AG08396 (cell line): Measurements from ENCODE around the gene TBC1D22A.
"Not testable (repeated sequence)": the region's sequence is repeated elsewhere in the genome, so short reads cannot be mapped to it uniquely, and the experiment has no call there.

Experiments used
- DNase-seq: peaks from one replicate; pipeline ENCODE4 v3.0.0; 2012; ENCODE audit warnings: low spot score, mixed read lengths

Gene TBC1D22A

DNA sequence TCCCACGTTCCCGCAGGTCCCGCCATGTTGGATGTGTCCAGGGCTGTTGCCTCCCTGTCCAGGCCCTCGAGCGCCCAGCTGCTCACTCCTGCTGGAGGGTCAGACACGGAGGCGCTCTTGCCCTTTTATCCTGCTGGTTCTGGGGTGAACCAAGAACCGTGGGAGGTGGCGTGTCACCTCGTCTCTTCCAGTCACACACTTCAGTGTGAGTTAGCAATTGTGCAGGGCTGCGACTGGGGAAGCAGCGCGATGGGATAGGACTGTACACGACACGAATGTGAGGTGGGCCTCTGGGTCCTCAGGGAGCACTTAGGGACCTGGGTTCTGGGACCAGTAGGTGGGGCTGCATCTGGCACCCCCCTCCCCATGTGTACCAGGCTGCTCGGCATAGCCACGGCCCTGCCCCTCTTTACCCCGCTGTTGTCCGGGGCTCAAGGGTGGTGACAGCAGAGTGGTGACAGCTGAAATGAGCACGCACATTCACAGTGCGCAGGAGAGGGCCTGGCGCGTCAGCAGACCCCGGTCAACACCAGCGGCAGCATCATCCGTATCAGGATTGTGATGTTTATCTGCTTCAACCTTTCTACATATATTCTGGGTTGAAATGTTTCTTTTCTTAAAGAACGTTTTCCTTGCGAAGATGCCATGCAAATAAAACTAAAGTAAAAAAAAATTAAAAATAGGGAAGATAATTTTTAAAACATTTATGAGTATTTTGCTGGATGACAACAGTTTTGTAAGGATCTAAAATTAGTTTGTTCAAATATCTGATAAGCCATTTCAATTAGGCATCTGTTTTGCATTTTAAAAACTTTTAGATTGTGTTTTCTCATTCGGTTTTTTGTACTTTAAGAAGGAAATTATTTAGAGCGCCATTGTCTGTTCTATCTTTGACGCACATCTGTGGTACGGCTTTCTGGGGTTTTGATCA lies 210.7 kb downstream of the TBC1D22A start:
- no peak for DNase-seq

DNA sequence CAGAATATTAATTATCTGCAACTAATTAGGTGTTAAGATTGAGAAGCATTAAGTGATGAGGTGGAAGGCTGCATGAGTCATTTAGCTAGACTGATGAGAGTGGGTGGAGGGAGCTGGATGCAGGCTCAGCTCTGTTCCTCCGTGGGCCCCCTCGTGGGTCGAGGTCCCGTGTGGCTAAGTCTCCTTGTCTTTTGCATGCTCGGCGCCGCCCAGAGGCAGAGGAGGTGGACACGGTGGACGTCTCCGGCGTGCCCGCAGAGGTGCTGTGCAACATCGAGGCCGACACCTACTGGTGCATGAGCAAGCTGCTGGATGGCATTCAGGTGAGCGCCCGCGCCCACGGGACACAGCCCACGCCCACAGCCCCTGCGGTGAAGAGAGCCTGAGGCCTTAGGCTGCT lies 211.6 kb downstream of the TBC1D22A start:
- no peak for DNase-seq

DNA sequence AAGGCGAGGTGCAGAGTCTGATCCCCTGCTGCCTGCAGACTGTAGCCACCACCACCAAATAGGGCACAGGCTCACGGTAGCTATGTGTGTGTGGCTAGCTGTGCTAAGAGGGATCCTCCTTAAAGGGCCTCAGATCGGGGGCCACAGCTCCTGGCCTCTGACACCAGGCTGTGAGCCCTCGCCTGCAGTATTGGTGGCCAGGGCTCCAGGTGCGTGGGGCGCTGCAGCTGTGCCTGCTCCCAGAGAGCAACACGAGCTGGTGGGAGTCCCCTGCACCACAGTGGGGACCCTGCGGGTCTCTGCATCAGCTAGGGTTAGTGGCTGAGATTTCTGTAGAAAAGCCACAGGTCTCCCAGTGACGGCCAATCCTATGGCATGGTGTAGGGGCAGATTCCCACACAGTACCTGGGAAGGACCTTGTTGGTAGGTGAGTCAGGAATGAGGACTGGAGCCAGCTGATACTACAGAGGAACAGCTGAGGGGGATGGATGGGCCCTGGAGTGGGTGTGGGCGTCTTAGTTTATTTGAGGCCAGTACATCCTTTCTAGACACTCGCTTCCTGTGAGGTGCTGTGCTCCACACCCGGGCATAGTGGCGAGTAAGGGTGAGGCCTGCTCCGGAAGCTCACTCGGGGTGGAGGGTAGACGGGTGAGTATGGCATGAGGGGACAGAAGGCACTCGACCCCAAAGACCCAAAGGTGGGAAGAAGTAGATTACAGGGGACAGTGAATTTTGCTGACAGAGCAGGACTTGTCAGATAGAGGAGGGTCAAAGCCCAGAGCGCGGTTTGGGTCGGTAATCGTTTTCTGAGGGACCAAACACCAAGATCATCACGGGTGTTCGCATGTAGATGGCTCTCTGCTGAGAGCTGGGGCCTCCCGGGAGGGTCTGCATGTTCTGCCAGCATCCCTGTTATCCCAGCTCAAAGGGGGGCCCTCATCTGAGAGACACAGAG lies 212.5 kb downstream of the TBC1D22A start:
- no peak for DNase-seq

DNA sequence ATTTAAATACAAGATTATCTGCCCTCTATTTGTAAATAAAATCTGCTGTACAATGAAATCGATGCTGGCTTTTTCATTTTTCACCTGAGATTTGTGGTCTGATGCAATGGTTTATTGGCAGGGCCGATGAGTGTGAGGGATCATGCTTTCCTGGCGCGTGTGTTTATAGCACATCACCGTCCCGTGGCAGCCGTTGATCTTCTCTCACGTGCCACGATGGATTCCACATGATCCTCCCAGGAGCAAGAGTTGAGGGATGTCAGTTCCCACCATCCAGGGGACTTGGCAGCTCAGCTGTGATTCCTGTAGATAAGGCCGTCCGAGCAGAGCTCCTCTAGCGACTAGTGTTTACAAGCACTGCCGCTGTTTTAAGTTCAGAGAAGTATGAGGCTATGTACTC lies 213.7 kb downstream of the TBC1D22A start:
- DNase-seq, result no peak

GRCh38 chr22:46976598-46976997 lies 214.1 kb downstream of the TBC1D22A start:
- no peak for DNase-seq

DNA sequence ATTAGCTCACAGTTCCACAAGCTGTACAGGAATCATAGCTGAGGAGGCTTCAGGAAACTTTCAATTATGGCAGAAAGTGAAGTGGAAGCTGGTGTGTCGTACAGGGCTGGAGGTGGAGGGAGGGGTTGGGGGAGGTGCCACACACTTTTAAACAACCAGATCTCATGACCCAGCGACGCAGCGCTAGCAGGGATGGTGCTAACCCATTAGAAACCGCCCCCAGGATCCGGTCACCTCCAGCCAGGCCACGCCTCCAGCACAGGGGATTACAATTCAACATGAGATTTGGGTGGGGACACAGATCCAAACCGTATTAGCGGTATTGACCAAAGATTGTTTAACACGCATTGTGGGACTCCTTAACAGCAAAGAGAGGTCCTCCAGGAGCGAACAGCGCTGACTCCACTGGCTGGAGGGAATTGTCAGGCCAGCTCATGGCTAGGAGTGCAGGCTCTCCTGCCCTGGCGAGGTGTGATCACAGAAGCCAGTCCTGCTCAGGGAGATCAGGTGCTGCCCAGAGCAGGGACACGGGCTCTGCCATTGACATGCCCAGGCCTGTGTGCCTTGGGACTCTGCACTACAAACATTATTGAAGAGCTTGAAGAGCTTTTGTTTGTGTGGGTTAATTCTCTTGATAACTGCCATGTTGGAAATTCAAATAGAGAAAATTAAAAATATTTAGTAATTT lies 215.3 kb downstream of the TBC1D22A start:
- DNase-seq, result no peak

DNA sequence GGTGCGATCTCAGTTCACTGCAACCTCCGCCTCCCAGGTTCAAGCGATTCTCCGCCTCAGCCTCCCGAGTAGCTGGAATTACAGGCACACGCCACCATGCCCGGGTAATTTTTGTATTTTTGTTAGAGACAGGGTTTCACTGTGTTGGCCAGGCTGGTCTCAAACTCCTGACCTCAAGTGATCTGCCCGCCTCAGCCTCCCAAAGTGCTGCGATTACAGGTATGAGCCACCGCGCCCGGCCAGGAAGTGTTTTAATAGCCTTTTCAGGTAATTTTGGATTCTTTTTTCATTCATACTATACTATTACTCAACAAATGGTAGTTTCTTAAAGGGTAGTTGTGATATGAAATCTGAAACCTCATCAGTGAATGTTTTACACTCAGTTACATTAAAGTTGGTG lies 216.2 kb downstream of the TBC1D22A start:
- not testable (repeated sequence) for DNase-seq

GRCh38 chr22:46979506-46979905 lies 217.1 kb downstream of the TBC1D22A start:
- DNase-seq, result no peak

DNA sequence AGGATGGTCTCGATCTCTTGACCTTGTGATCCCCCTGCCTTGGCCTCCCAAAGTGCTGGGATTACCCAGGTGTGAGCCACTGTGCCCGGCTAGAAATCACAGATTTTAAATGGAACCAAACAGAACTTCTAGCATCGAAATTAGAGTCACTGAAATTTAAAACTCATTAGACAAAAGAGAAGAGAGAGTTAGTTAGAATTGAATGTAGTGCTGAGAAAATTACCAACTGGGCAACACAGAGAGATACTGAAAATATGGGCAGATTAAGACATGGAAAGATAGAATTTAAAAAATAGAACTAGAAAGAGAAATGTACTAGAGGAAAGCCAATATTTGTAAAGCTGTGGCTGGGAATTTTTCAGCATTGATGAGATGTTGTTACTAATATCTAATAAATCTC lies 217.9 kb downstream of the TBC1D22A start:
- DNase-seq, result no peak

- DNase-seq, result no peak
These were observed 220.2 kb downstream of the TBC1D22A start for GRCh38 chr22:46982635-46983034.

GRCh38 chr22:46983046-46983445 lies 220.6 kb downstream of the TBC1D22A start:
- no peak for DNase-seq

GRCh38 chr22:46984751-46985506 lies 222.5 kb downstream of the TBC1D22A start:
- DNase-seq, result peak; percentile 86

GRCh38 chr22:46985507-46985882 lies 223.0 kb downstream of the TBC1D22A start:
- DNase-seq, result no peak

GRCh38 chr22:46986788-46987187 lies 224.3 kb downstream of the TBC1D22A start:
- DNase-seq, result no peak

DNA sequence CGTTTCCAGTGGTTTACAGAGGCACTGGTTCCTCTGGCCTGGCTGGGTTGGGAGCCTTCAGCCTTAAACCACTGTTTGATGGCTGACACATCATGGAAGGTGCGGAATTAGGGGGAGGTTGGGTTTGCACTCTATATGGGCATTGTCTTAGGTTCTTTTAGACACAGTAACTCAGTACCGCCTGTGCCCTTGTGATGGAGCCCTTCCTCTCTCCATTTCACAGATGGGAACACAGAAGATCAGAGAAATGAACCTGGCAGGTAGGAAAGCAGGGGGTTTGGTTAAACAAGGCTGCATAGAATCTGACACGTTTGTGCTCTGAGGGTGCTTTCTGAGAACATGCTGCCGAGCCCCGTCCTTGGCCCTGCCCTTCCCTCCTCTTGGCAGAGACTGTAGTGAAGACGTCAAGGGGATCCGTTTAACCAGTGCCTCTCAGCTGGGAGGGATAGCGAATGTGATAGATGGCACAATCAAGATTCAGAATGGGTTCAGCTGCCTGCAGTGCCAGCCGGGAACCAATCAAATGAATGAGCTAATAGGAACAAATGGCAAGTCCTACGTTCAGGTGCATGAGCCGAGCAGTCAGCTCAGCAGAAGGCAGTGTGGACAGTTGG lies 228.6 kb downstream of the TBC1D22A start:
- no peak for DNase-seq

DNA sequence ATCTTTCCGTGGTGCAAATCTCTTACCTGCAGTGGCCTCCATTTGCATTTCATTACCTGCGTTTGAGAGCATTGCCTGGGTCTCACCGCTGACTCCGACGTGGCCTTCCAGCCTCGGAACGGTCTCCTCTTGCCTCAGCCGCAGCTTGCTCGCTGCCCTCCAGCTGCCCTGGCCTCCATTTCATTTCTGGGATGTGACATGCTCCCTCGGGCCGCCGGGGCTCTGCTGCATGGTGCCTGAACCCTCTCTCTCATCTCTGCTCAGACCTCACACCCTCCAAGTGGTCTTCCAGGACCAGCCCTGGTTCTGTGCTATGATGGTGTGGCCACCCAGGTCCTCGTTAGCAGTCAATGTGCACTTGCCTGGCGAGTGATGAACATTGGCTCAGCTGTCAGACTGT lies 229.2 kb downstream of the TBC1D22A start:
- DNase-seq, result no peak

GRCh38 chr22:46992121-46992731 lies 229.8 kb downstream of the TBC1D22A start:
- no peak for DNase-seq

DNA sequence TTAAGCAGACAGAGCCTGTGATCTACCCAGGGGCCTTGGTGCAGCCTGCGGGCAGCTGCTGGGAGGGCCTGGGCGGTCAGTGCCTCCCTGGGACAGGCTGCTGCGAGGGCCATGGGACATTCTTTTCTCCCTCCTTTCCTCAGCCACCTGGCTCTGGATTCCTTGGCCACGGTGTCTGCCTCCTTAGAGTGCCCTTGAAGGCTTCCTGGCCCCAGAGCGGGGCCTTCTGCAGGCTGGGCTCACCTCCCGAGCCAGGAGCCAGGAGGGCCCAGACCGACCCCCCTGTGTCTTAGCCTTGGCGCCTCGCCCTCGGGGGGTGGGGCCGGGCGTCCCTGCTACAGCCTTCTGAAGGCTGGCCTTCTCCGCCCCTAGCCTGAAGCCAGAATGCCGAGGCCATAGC lies 231.2 kb downstream of the TBC1D22A start:
- no peak for DNase-seq

DNA sequence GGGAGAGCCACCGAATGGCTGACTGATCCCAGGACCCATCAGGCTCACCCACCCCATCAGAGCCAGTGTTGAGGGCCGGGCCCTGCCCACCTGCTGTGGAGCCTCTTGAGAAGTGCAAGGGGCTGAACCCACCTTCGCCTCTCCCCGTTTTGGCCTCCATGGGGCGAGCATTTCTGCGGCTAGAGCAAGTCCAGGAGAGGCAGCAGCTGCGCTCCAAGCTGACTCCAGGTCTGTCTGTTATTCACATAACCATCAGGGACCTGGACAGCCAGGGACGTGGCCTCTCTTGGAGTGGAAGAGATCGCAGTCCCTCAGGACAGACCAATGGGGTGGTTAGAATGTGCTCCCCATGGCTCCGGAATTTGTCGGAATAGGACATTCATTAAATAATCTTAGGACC lies 231.8 kb downstream of the TBC1D22A start:
- no peak for DNase-seq

DNA sequence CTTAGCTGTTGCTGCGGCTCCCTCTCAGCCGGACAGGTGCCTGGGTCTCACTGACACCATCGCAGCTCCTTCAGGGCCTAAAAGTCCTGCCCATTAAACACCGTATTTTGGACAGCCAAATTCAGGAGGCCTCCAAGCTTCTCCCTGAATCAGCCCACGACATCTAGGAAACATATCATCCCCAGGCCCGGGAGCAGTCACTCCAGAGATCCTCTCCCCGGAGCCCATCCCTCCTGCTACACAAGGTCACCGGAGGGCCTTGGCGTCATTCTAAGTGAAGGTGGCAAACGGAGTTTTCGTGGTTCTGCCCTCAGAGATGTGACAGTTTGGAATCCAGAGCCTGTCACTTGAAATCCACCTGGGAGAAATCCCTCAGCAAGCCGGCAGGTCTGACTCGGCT lies 232.5 kb downstream of the TBC1D22A start:
- no peak for DNase-seq
